Measurements from ENCODE around the gene ZNF2.

GRCh38 chr2:95203911-95204310 lies 38.3 kb downstream of the ZNF2 start:
- TF ChIP-seq, protein P1, sequence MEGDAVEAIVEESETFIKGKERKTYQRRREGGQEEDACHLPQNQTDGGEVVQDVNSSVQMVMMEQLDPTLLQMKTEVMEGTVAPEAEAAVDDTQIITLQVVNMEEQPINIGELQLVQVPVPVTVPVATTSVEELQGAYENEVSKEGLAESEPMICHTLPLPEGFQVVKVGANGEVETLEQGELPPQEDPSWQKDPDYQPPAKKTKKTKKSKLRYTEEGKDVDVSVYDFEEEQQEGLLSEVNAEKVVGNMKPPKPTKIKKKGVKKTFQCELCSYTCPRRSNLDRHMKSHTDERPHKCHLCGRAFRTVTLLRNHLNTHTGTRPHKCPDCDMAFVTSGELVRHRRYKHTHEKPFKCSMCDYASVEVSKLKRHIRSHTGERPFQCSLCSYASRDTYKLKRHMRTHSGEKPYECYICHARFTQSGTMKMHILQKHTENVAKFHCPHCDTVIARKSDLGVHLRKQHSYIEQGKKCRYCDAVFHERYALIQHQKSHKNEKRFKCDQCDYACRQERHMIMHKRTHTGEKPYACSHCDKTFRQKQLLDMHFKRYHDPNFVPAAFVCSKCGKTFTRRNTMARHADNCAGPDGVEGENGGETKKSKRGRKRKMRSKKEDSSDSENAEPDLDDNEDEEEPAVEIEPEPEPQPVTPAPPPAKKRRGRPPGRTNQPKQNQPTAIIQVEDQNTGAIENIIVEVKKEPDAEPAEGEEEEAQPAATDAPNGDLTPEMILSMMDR (IDR thresholded peaks at IDR 0.05): no peak
- no peak for TF ChIP-seq POLR2A (IDR thresholded peaks at IDR 0.05)

All from testis (tissue), 2 donors.